HG03469 (cell line): ENCODE results near the gene STRA6.

ENCODE experiments used
- ATAC-seq: cut with Tn5 transposase; IDR thresholded peaks from one replicate; pipeline ENCODE4 v1.9.1; 2021; ENCODE audit warnings: mild to moderate bottlenecking, moderate library complexity, moderate number of reproducible peaks; ENCODE audit not compliant: unreplicated experiment

The STRA6 gene

GRCh38 chr15:74208901-74209559 is 6.4 kb upstream of the STRA6 start:
- ATAC-seq: no peak

GRCh38 chr15:74208496-74208895 is 5.9 kb upstream of the STRA6 start:
- no peak for ATAC-seq

- no peak for ATAC-seq
Measured at GRCh38 chr15:74207652-74208440, 5.3 kb upstream of the STRA6 start.

GRCh38 chr15:74206801-74207281 is 4.3 kb upstream of the STRA6 start:
- ATAC-seq: no peak

GRCh38 chr15:74205582-74205947 is 3.0 kb upstream of the STRA6 start:
- no peak for ATAC-seq

GRCh38 chr15:74203914-74204431 is 1.4 kb upstream of the STRA6 start:
- no peak for ATAC-seq

GRCh38 chr15:74201710-74202420 is 722 bp downstream of the STRA6 start:
- ATAC-seq: no peak

- no peak for ATAC-seq
Measured at GRCh38 chr15:74200871-74201419, 1.6 kb downstream of the STRA6 start.

- ATAC-seq: no peak
Measured at GRCh38 chr15:74200412-74200815, 2.2 kb downstream of the STRA6 start.

- ATAC-seq: no peak
Measured at GRCh38 chr15:74199297-74199652, 3.3 kb downstream of the STRA6 start.

- no peak for ATAC-seq
Measured at GRCh38 chr15:74197176-74197965, 5.2 kb downstream of the STRA6 start.

- ATAC-seq: no peak
Measured at GRCh38 chr15:74196175-74196574, 6.4 kb downstream of the STRA6 start.

GRCh38 chr15:74194572-74195559 is 7.7 kb downstream of the STRA6 start:
- ATAC-seq: no peak

- ATAC-seq: no peak
Measured at GRCh38 chr15:74193905-74194304, 8.7 kb downstream of the STRA6 start.

- ATAC-seq: no peak
Measured at GRCh38 chr15:74193299-74193718, 9.3 kb downstream of the STRA6 start.

- no peak for ATAC-seq
Measured at GRCh38 chr15:74192751-74193150, 9.8 kb downstream of the STRA6 start.

GRCh38 chr15:74191798-74192197 is 10.8 kb downstream of the STRA6 start:
- no peak for ATAC-seq

GRCh38 chr15:74188216-74188615 is 14.4 kb downstream of the STRA6 start:
- ATAC-seq: no peak

- no peak for ATAC-seq
Measured at GRCh38 chr15:74185710-74186348, 16.8 kb downstream of the STRA6 start.
